CD4-positive, CD25-positive, alpha-beta regulatory T cell (primary cell): ENCODE data around the gene PLA2G12B. TPM values are rescaled to one million over a fixed set of nuclear protein-coding genes. Genes with fewer than 3 reads are reported as not detected.

Experiments
- ATAC-seq, 2 donors: fragments of 150-1000 bp; cut with Tn5 transposase; one replicate each; pipeline ENCODE4 v1.10.0; 2021; ENCODE audit warnings: low read depth in 2 of 2, moderate number of reproducible peaks in 2 of 2, moderate library complexity in 1 of 2
- DNase-seq, 3 donors: peaks; one replicate each; pipeline versions ENCODE4 v3.0.0 to v3.0.0-alpha.2; 2012 to 2022; ENCODE audit warnings: mixed read lengths in 1 of 3
- H3K27ac ChIP-seq: one replicate; pipeline ENCODE4 v1.7.0; 2013; ENCODE audit warnings: mild to moderate bottlenecking, low read length; ENCODE audit not compliant: insufficient read depth, poor library complexity, severe bottlenecking
- H3K27me3 ChIP-seq: one replicate; pipeline ENCODE4 v1.7.0; 2013; ENCODE audit warnings: low read length; ENCODE audit not compliant: control insufficient read depth, insufficient read depth
- H3K36me3 ChIP-seq: one replicate; pipeline ENCODE4 v1.7.0; 2013; ENCODE audit warnings: mild to moderate bottlenecking, low read length, moderate library complexity; ENCODE audit not compliant: control insufficient read depth, insufficient read depth
- H3K4me1 ChIP-seq: 2 replicates; pipeline ENCODE4 v1.7.0; 2013; ENCODE audit warnings: mild to moderate bottlenecking, low read length; ENCODE audit not compliant: insufficient read depth, control insufficient read depth, poor library complexity, severe bottlenecking
- H3K4me3 ChIP-seq: one replicate; pipeline ENCODE4 v1.7.0; 2013; ENCODE audit warnings: low read depth, mild to moderate bottlenecking, low read length, moderate library complexity
- H3K9me3 ChIP-seq, 2 experiments: 1 replicate in 1 of 2; 2 replicates in 1 of 2; pipeline ENCODE4 v1.7.0; 2013; ENCODE audit warnings: low read length in 2 of 2, mild to moderate bottlenecking in 1 of 2, moderate library complexity in 1 of 2; ENCODE audit not compliant: control insufficient read depth in 2 of 2
- H3K27ac Mint-ChIP-seq, 3 donors: one replicate each; pipeline ENCODE4 v1.8.0; 2020 to 2022; ENCODE audit warnings: mild to moderate bottlenecking in 3 of 3, mixed read lengths in 3 of 3, moderate library complexity in 2 of 3
- H3K27me3 Mint-ChIP-seq: one replicate; pipeline ENCODE4 v1.8.0; 2022; ENCODE audit warnings: mild to moderate bottlenecking, mixed read lengths
- H3K36me3 Mint-ChIP-seq: one replicate; pipeline ENCODE4 v1.8.0; 2020; ENCODE audit warnings: mixed read lengths
- H3K4me1 Mint-ChIP-seq, 4 donors: one replicate each; pipeline ENCODE4 v1.8.0; 2020 to 2022; ENCODE audit warnings: mixed read lengths in 4 of 4, mild to moderate bottlenecking in 1 of 4
- H3K4me3 Mint-ChIP-seq, 4 donors: one replicate each; pipeline ENCODE4 v1.8.0; 2020 to 2022; ENCODE audit warnings: mild to moderate bottlenecking in 4 of 4, mixed read lengths in 4 of 4, moderate library complexity in 3 of 4
- H3K9me3 Mint-ChIP-seq, 7 donors: one replicate each; pipeline ENCODE4 v1.8.0; 2020 to 2022; ENCODE audit warnings: mixed read lengths in 7 of 7, mild to moderate bottlenecking in 3 of 7, moderate library complexity in 2 of 7
- polyA plus RNA-seq, 4 donors: library from polyadenylated mRNA; unstranded; fragments of 300-500 nt; fragmentation: Illumina TruSeq; gene quantifications; one replicate each; pipeline ENCODE4 v1.2.3, GENCODE V29; 2021
- total RNA-seq: library from RNA; stranded (reverse); gene quantifications from one replicate; pipeline ENCODE4 v1.2.3, GENCODE V29; 2022

Gene PLA2G12B
- total and polyA plus RNA-seq, 5 donors from 2014 or later, result not detected

DNA sequence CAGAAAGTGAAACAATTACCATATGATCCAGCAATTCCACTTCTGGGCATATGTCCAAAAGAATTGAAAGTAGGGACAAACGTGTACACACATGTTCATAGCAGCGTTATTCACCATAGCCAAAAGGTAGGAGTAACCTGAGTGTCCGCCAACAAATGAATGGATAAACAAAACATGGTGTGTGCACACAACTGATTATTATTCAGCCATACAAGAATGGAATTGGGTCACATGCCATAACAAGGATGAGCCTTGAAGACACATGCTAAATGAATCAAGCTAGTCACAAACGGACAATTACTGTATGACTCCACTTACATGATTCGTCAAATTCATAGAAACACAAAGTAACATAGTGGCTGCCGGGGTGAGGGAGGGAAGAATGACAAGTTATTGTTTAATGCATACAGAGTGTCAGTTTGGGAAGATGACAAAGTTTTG is 65.2 kb downstream of the PLA2G12B start:
- no peak for ATAC-seq

DNA sequence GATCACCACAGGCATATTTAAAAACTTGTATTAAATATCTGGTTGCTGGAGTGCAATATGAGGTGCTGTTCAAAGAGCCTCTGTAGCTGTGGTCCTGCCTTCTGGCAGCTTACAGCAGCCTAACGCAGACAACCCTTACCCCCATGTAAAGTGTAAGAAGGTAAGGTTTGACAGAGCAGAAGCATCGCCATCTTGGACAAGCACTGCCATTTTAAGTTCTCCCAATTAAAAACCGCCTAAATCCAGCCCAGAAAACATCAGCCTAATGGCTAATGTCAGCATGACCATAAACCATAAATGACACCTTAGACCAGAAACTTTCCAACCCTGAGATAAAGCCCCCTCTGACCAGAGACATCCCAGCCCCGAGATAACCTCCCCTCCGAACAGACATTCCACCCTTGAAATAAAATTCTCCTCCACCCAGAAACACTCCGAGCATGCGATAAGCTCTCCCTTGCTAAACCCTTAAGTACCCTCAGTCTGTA is 66.4 kb downstream of the PLA2G12B start:
- peaks cover 6 to 18% (median 10%) of the 10 kb centered on the region in 4 donors for H3K4me1 Mint-ChIP-seq

More for the DNA sequence above, 65.2 kb downstream of the PLA2G12B start:
- Mint-ChIP-seq H3K9me3 (peaks cover 0 to 2% (median 0%) of the 10 kb centered on the region in 7 donors), H3K36me3 (peaks cover 20% of the 10 kb centered on the region), H3K27me3 (peaks cover 11% of the 10 kb centered on the region), H3K4me1 (peaks cover 6 to 18% (median 10%) of the 10 kb centered on the region in 4 donors), H3K4me3 (no peak overlapping the region), H3K27ac (no peak overlapping the region)
- Histone ChIP-seq H3K4me1 (no peaks in the 10 kb centered on the region), H3K4me3 (no peak overlapping the region), H3K36me3 (peaks cover 6% of the 10 kb centered on the region), H3K27me3 (peaks cover 2% of the 10 kb centered on the region), H3K27ac (no peak overlapping the region), H3K9me3 (no peaks in the 10 kb centered on the region)
- no peak for DNase-seq

GRCh38 chr10:72887043-72887442 is 67.6 kb downstream of the PLA2G12B start:
- Histone ChIP-seq H3K4me1 (no peaks in the 10 kb centered on the region), H3K36me3 (peaks cover 6% of the 10 kb centered on the region), H3K4me3 (no peak overlapping the region), H3K27ac (no peak overlapping the region), H3K9me3 (no peaks in the 10 kb centered on the region), H3K27me3 (no peaks in the 10 kb centered on the region)
- Mint-ChIP-seq H3K9me3 (peaks cover 0 to 6% (median 2%) of the 10 kb centered on the region in 7 donors), H3K27me3 (no peaks in the 10 kb centered on the region), H3K27ac (peak overlapping the region; percentile 7 to 84 (median 20)), H3K4me1 (peaks cover 6 to 18% (median 10%) of the 10 kb centered on the region in 4 donors), H3K4me3 (peak overlapping the region in 2 of 4 donors; percentile 23 to 68), H3K36me3 (peaks cover 34% of the 10 kb centered on the region)
- ATAC-seq (no peak), DNase-seq (peak in 1 of 3 donors; percentile 14)

More for the DNA sequence above, 66.4 kb downstream of the PLA2G12B start:
- H3K27ac Mint-ChIP-seq, result peak overlapping the region in 2 of 3 donors; percentile 5 to 7
- peaks cover 0 to 2% (median 0%) of the 10 kb centered on the region in 7 donors for H3K9me3 Mint-ChIP-seq
- no peak for ATAC-seq
- Histone ChIP-seq H3K9me3 (no peaks in the 10 kb centered on the region), H3K4me1 (no peaks in the 10 kb centered on the region), H3K27ac (no peak overlapping the region), H3K27me3 (no peaks in the 10 kb centered on the region), H3K4me3 (no peak overlapping the region), H3K36me3 (peaks cover 6% of the 10 kb centered on the region)
- peaks cover 25% of the 10 kb centered on the region for H3K36me3 Mint-ChIP-seq
- peaks cover 3% of the 10 kb centered on the region for H3K27me3 Mint-ChIP-seq
- H3K4me3 Mint-ChIP-seq, result no peak overlapping the region
- no peak for DNase-seq

GRCh38 chr10:72886621-72887020 is 68.0 kb downstream of the PLA2G12B start:
- DNase-seq (no peak), ATAC-seq (no peak)
- Mint-ChIP-seq H3K9me3 (peaks cover 0 to 9% (median 2%) of the 10 kb centered on the region in 7 donors), H3K27me3 (no peaks in the 10 kb centered on the region), H3K4me3 (no peak overlapping the region), H3K27ac (peak overlapping the region in 2 of 3 donors; percentile 7 to 20), H3K4me1 (peaks cover 6 to 18% (median 10%) of the 10 kb centered on the region in 4 donors), H3K36me3 (peaks cover 38% of the 10 kb centered on the region)
- Histone ChIP-seq H3K36me3 (peaks cover 6% of the 10 kb centered on the region), H3K27ac (no peak overlapping the region), H3K4me1 (no peaks in the 10 kb centered on the region), H3K27me3 (no peaks in the 10 kb centered on the region), H3K4me3 (no peak overlapping the region), H3K9me3 (no peaks in the 10 kb centered on the region)

DNA sequence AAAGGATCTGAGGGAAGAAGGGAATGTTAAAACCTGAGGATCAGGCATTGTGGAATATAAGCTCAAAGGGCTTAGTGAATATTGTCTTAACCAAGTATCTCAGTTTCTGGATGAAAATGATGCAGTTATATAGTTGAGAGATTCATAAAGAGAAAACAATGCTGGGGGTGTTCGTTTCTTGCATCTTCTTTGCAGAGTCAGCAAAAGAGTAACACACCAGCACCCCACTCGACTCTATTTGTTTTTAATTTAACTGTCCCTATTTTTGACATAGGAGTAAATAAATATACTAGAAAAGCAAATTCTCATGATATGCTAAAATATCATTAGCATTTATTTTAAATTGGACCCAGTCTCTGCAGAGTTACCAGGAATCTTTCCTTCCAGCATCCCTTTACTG is 68.7 kb downstream of the PLA2G12B start:
- Mint-ChIP-seq H3K4me1 (peaks cover 6 to 18% (median 10%) of the 10 kb centered on the region in 4 donors), H3K4me3 (no peak overlapping the region), H3K27ac (peak overlapping the region; percentile 23 to 53 (median 29)), H3K27me3 (no peaks in the 10 kb centered on the region), H3K36me3 (peaks cover 44% of the 10 kb centered on the region), H3K9me3 (peaks cover 0 to 10% (median 3%) of the 10 kb centered on the region in 7 donors)
- DNase-seq, result no peak
- no peaks in the 10 kb centered on the region for H3K27me3 ChIP-seq
- no peak for ATAC-seq
- H3K9me3 ChIP-seq, result no peaks in the 10 kb centered on the region
- H3K4me1 ChIP-seq, result no peaks in the 10 kb centered on the region
- H3K4me3 ChIP-seq, result no peak overlapping the region
- no peak overlapping the region for H3K27ac ChIP-seq
- H3K36me3 ChIP-seq, result peaks cover 6% of the 10 kb centered on the region

Other genes starting within 250 kb of the PLA2G12B start
- not detected for gene OIT3, start 61.1 kb downstream of the PLA2G12B start, total RNA-seq
- gene OIT3, start 61.1 kb downstream of the PLA2G12B start, polyA plus RNA-seq, result not detected
- 16.7 TPM for gene P4HA1, start 142.1 kb upstream of the PLA2G12B start, total RNA-seq
- 10 to 100 TPM; 17.9 to 27.2 (median 19.7) TPM for gene P4HA1, start 142.1 kb upstream of the PLA2G12B start, polyA plus RNA-seq
- 1.8 TPM for gene NUDT13, start 155.6 kb upstream of the PLA2G12B start, total RNA-seq
- under 1 TPM; 0.49 to 0.79 (median 0.70) TPM for gene NUDT13, start 155.6 kb upstream of the PLA2G12B start, polyA plus RNA-seq
- gene ECD, start 213.2 kb upstream of the PLA2G12B start, total RNA-seq, result 49.1 TPM
- gene ECD, start 213.2 kb upstream of the PLA2G12B start, polyA plus RNA-seq, result 10 to 100 TPM; 29.0 to 34.1 (median 30.4) TPM
- gene FAM149B1, start 213.3 kb upstream of the PLA2G12B start, total RNA-seq, result 10.1 TPM
- 1 to 10 TPM; 4.9 to 5.9 (median 5.1) TPM for gene FAM149B1, start 213.3 kb upstream of the PLA2G12B start, polyA plus RNA-seq